ENCODE results near the gene CFAP54. TPM values are rescaled to one million over a fixed set of nuclear protein-coding genes. Genes with fewer than 3 reads are reported as not detected.
"Not testable (repeated sequence)": the region's sequence is repeated elsewhere in the genome, so short reads cannot be mapped to it uniquely, and the experiment has no call there.

CFAP54 gene
- total RNA-seq, 1 donor from 2014 or later, result 0.34 TPM

- no peak overlapping the region for H3K4me3 Mint-ChIP-seq
- intact Hi-C loops (cut with micrococcal nuclease), result no loop called here
- DNase-seq (ENCODE audit: low spot score), result no peak
- no peaks in the 10 kb centered on the region for H3K4me1 Mint-ChIP-seq (ENCODE audit: low read depth)
- no peaks in the 10 kb centered on the region for H3K36me3 Mint-ChIP-seq (ENCODE audit: low read depth)
- H3K9me3 Mint-ChIP-seq, result no peaks in the 10 kb centered on the region
- H3K27me3 Mint-ChIP-seq (ENCODE audit: insufficient read depth), result peaks cover 9% of the 10 kb centered on the region
- H3K27ac Mint-ChIP-seq, result no peak overlapping the region
Measured at GRCh38 chr12:96606644-96607043, 117.3 kb downstream of the CFAP54 start.

GRCh38 chr12:96617178-96617577 is 127.8 kb downstream of the CFAP54 start:
- H3K27me3 Mint-ChIP-seq (ENCODE audit: insufficient read depth), result peaks cover 2% of the 10 kb centered on the region
- no peak overlapping the region for H3K27ac Mint-ChIP-seq
- DNase-seq (ENCODE audit: low spot score), result no peak
- no peaks in the 10 kb centered on the region for H3K9me3 Mint-ChIP-seq
- intact Hi-C loops (cut with micrococcal nuclease), result no loop called here
- no peaks in the 10 kb centered on the region for H3K4me1 Mint-ChIP-seq (ENCODE audit: low read depth)
- no peaks in the 10 kb centered on the region for H3K36me3 Mint-ChIP-seq (ENCODE audit: low read depth)
- H3K4me3 Mint-ChIP-seq, result no peak overlapping the region

- Mint-ChIP-seq H3K27ac (no peak overlapping the region), H3K4me1 (ENCODE audit: low read depth) (no peaks in the 10 kb centered on the region), H3K27me3 (ENCODE audit: insufficient read depth) (peaks cover 15% of the 10 kb centered on the region), H3K9me3 (no peaks in the 10 kb centered on the region), H3K36me3 (ENCODE audit: low read depth) (no peaks in the 10 kb centered on the region), H3K4me3 (no peak overlapping the region)
- intact Hi-C loops (cut with micrococcal nuclease), result no loop called here
- DNase-seq (ENCODE audit: low spot score), result no peak
Measured at GRCh38 chr12:96623155-96623554, 133.8 kb downstream of the CFAP54 start.

GRCh38 chr12:96623656-96624217 is 134.4 kb downstream of the CFAP54 start:
- intact Hi-C loops (cut with micrococcal nuclease), result no loop called here
- no peaks in the 10 kb centered on the region for H3K4me1 Mint-ChIP-seq (ENCODE audit: low read depth)
- H3K36me3 Mint-ChIP-seq (ENCODE audit: low read depth), result no peaks in the 10 kb centered on the region
- DNase-seq (ENCODE audit: low spot score), result no peak
- H3K4me3 Mint-ChIP-seq, result no peak overlapping the region
- H3K27me3 Mint-ChIP-seq (ENCODE audit: insufficient read depth), result peaks cover 15% of the 10 kb centered on the region
- H3K9me3 Mint-ChIP-seq, result no peaks in the 10 kb centered on the region
- no peak overlapping the region for H3K27ac Mint-ChIP-seq

GRCh38 chr12:96635844-96636243 is 146.5 kb downstream of the CFAP54 start:
- Mint-ChIP-seq H3K27me3 (ENCODE audit: insufficient read depth) (no peaks in the 10 kb centered on the region), H3K4me1 (ENCODE audit: low read depth) (no peaks in the 10 kb centered on the region), H3K4me3 (no peak overlapping the region), H3K27ac (no peak overlapping the region), H3K9me3 (no peaks in the 10 kb centered on the region), H3K36me3 (ENCODE audit: low read depth) (no peaks in the 10 kb centered on the region)
- intact Hi-C loops (cut with micrococcal nuclease), result no loop called here
- no peak for DNase-seq (ENCODE audit: low spot score)

- H3K36me3 Mint-ChIP-seq (ENCODE audit: low read depth), result no peaks in the 10 kb centered on the region
- no peaks in the 10 kb centered on the region for H3K4me1 Mint-ChIP-seq (ENCODE audit: low read depth)
- H3K9me3 Mint-ChIP-seq, result no peaks in the 10 kb centered on the region
- no peak overlapping the region for H3K27ac Mint-ChIP-seq
- intact Hi-C loops (cut with micrococcal nuclease), result no loop called here
- H3K27me3 Mint-ChIP-seq (ENCODE audit: insufficient read depth), result no peaks in the 10 kb centered on the region
- H3K4me3 Mint-ChIP-seq, result no peak overlapping the region
- no peak for DNase-seq (ENCODE audit: low spot score)
Measured at GRCh38 chr12:96636895-96637294, 147.5 kb downstream of the CFAP54 start.

- H3K9me3 Mint-ChIP-seq, result peaks cover 4% of the 10 kb centered on the region
- no peak overlapping the region for H3K4me3 Mint-ChIP-seq
- peaks cover 3% of the 10 kb centered on the region for H3K27me3 Mint-ChIP-seq (ENCODE audit: insufficient read depth)
- no peaks in the 10 kb centered on the region for H3K36me3 Mint-ChIP-seq (ENCODE audit: low read depth)
- H3K27ac Mint-ChIP-seq, result no peak overlapping the region
- no peak for DNase-seq (ENCODE audit: low spot score)
- H3K4me1 Mint-ChIP-seq (ENCODE audit: low read depth), result no peaks in the 10 kb centered on the region
- intact Hi-C loops (cut with micrococcal nuclease), result no loop called here
Measured at GRCh38 chr12:96648923-96649322, 159.5 kb downstream of the CFAP54 start.

- H3K9me3 Mint-ChIP-seq, result no peaks in the 10 kb centered on the region
- intact Hi-C loops (cut with micrococcal nuclease), result no loop called here
- peaks cover 3% of the 10 kb centered on the region for H3K27me3 Mint-ChIP-seq (ENCODE audit: insufficient read depth)
- no peak overlapping the region for H3K27ac Mint-ChIP-seq
- H3K36me3 Mint-ChIP-seq (ENCODE audit: low read depth), result no peaks in the 10 kb centered on the region
- H3K4me1 Mint-ChIP-seq (ENCODE audit: low read depth), result no peaks in the 10 kb centered on the region
- DNase-seq (ENCODE audit: low spot score), result no peak
- no peak overlapping the region for H3K4me3 Mint-ChIP-seq
Measured at GRCh38 chr12:96652870-96653269, 163.5 kb downstream of the CFAP54 start.

- no peak overlapping the region for H3K27ac Mint-ChIP-seq
- H3K4me1 Mint-ChIP-seq (ENCODE audit: low read depth), result no peaks in the 10 kb centered on the region
- intact Hi-C loops (cut with micrococcal nuclease), result no loop called here
- no peaks in the 10 kb centered on the region for H3K9me3 Mint-ChIP-seq
- no peak overlapping the region for H3K4me3 Mint-ChIP-seq
- no peak for DNase-seq (ENCODE audit: low spot score)
- H3K36me3 Mint-ChIP-seq (ENCODE audit: low read depth), result no peaks in the 10 kb centered on the region
- no peaks in the 10 kb centered on the region for H3K27me3 Mint-ChIP-seq (ENCODE audit: insufficient read depth)
Measured at GRCh38 chr12:96658075-96658474, 168.7 kb downstream of the CFAP54 start.

- no peak overlapping the region for H3K4me3 Mint-ChIP-seq
- H3K4me1 Mint-ChIP-seq (ENCODE audit: low read depth), result no peaks in the 10 kb centered on the region
- intact Hi-C loops (cut with micrococcal nuclease), result no loop called here
- H3K36me3 Mint-ChIP-seq (ENCODE audit: low read depth), result no peaks in the 10 kb centered on the region
- H3K9me3 Mint-ChIP-seq, result no peaks in the 10 kb centered on the region
- H3K27ac Mint-ChIP-seq, result no peak overlapping the region
- no peak for DNase-seq (ENCODE audit: low spot score)
- peaks cover 5% of the 10 kb centered on the region for H3K27me3 Mint-ChIP-seq (ENCODE audit: insufficient read depth)
Measured at GRCh38 chr12:96669786-96670185, 180.4 kb downstream of the CFAP54 start.

GRCh38 chr12:96670334-96670899 is 181.0 kb downstream of the CFAP54 start:
- intact Hi-C loops (cut with micrococcal nuclease), result no loop called here
- DNase-seq (ENCODE audit: low spot score), result no peak
- H3K27me3 Mint-ChIP-seq (ENCODE audit: insufficient read depth), result peaks cover 5% of the 10 kb centered on the region
- H3K36me3 Mint-ChIP-seq (ENCODE audit: low read depth), result no peaks in the 10 kb centered on the region
- H3K4me1 Mint-ChIP-seq (ENCODE audit: low read depth), result no peaks in the 10 kb centered on the region
- H3K9me3 Mint-ChIP-seq, result no peaks in the 10 kb centered on the region
- no peak overlapping the region for H3K27ac Mint-ChIP-seq
- no peak overlapping the region for H3K4me3 Mint-ChIP-seq

- H3K36me3 Mint-ChIP-seq (ENCODE audit: low read depth); H3K27ac Mint-ChIP-seq; intact Hi-C loops (cut with micrococcal nuclease): not testable (repeated sequence)
Measured at GRCh38 chr12:96675519-96675918, 186.1 kb downstream of the CFAP54 start.

GRCh38 chr12:96677363-96677762 is 188.0 kb downstream of the CFAP54 start:
- DNase-seq (ENCODE audit: low spot score), result no peak
- H3K27ac Mint-ChIP-seq, result no peak overlapping the region
- no peaks in the 10 kb centered on the region for H3K4me1 Mint-ChIP-seq (ENCODE audit: low read depth)
- H3K4me3 Mint-ChIP-seq, result no peak overlapping the region
- H3K27me3 Mint-ChIP-seq (ENCODE audit: insufficient read depth), result peaks cover 6% of the 10 kb centered on the region
- H3K36me3 Mint-ChIP-seq (ENCODE audit: low read depth), result no peaks in the 10 kb centered on the region
- intact Hi-C loops (cut with micrococcal nuclease), result no loop called here
- no peaks in the 10 kb centered on the region for H3K9me3 Mint-ChIP-seq

More at GRCh38 chr12:96675519-96675918, 186.1 kb downstream of the CFAP54 start:
- DNase-seq (ENCODE audit: low spot score); H3K4me3 Mint-ChIP-seq; H3K4me1 Mint-ChIP-seq (ENCODE audit: low read depth); H3K27me3 Mint-ChIP-seq (ENCODE audit: insufficient read depth); H3K9me3 Mint-ChIP-seq: not testable (repeated sequence)

GRCh38 chr12:96687719-96688118 is 198.3 kb downstream of the CFAP54 start:
- no peak overlapping the region for H3K4me3 Mint-ChIP-seq
- DNase-seq (ENCODE audit: low spot score), result no peak
- no peaks in the 10 kb centered on the region for H3K4me1 Mint-ChIP-seq (ENCODE audit: low read depth)
- H3K27ac Mint-ChIP-seq, result no peak overlapping the region
- intact Hi-C loops (cut with micrococcal nuclease), result no loop called here
- no peaks in the 10 kb centered on the region for H3K9me3 Mint-ChIP-seq
- H3K27me3 Mint-ChIP-seq (ENCODE audit: insufficient read depth), result peaks cover 5% of the 10 kb centered on the region
- H3K36me3 Mint-ChIP-seq (ENCODE audit: low read depth), result no peaks in the 10 kb centered on the region

Data from activated T-helper 1 cell treated with anti-CD3 and anti-CD28 coated beads, Interleukin-12 subunit alpha, Interleukin-12 subunit beta, Interleukin-2, Interleukin-4 antibody, amounts not matched to agents 30 ng/mL and 10 ng/mL and 1 ng/mL, durations not matched to agents 14 hours and 24 hours and 36 hours (primary cell).